HepG2 (cell line): ENCODE data around the gene GRB7. TPM values are rescaled to one million over a fixed set of nuclear protein-coding genes. Genes with fewer than 3 reads are reported as not detected.
A peak's percentile ranks its signal among the peaks of the same experiment; 100 is the strongest.

Experiments
- ARNT ChIP-seq: fragments of 450-650 bp; IDR thresholded peaks from 2 replicates; pipeline ENCODE4 v1.6.1; 2017
- BORCS8-MEF2B ChIP-seq: sonication (generic); formaldehyde crosslinking; IDR thresholded peaks from 2 replicates; pipeline ENCODE4 v1.8.0; 2022; ENCODE audit warnings: mild to moderate bottlenecking, missing genetic modification reagents
- DNMT3B ChIP-seq: conservative IDR thresholded peaks from 2 replicates; pipeline ENCODE4 v1.6.1; 2016; ENCODE audit warnings: missing biosample characterization, control low read depth
- EEA1 ChIP-seq: sonication (generic); formaldehyde crosslinking; IDR thresholded peaks from 2 replicates; pipeline ENCODE4 v1.5.1; 2020; ENCODE audit warnings: mild to moderate bottlenecking, missing genetic modification reagents, borderline replicate concordance
- PPARG ChIP-seq: conservative IDR thresholded peaks from 2 replicates; pipeline ENCODE4 v1.6.1; 2016; ENCODE audit warnings: missing biosample characterization, missing genetic modification reagents
- RFX5 ChIP-seq: IDR thresholded peaks from 2 replicates; pipeline ENCODE4 v1.6.1; 2011; ENCODE audit warnings: low read depth, low read length, improper control_type of control experiment
- SP140L ChIP-seq: sonication (generic); formaldehyde crosslinking; IDR thresholded peaks from 2 replicates; pipeline ENCODE4 v1.4.0; 2020; ENCODE audit warnings: missing genetic modification reagents, borderline replicate concordance
- TMF1 ChIP-seq: sonication (generic); formaldehyde crosslinking; IDR thresholded peaks from 2 replicates; pipeline ENCODE4 v1.8.1; 2022; ENCODE audit warnings: low read depth, missing genetic modification reagents
- U2AF2 ChIP-seq: fragments of 200-400 bp; formaldehyde crosslinking; IDR thresholded peaks from 2 replicates; pipeline ENCODE4 v1.6.1; 2017; ENCODE audit warnings: low read depth, mild to moderate bottlenecking, low read length
- ZNF343 ChIP-seq: sonication (generic); formaldehyde crosslinking; IDR thresholded peaks from 2 replicates; pipeline ENCODE4 v1.4.0; 2020; ENCODE audit warnings: mild to moderate bottlenecking, missing genetic modification reagents
- ZNF7 ChIP-seq: IDR thresholded peaks from 2 replicates; pipeline ENCODE4 v1.6.1; 2016; ENCODE audit warnings: missing biosample characterization, missing genetic modification reagents
- ZNF850 ChIP-seq: sonication (generic); formaldehyde crosslinking; conservative IDR thresholded peaks from 2 replicates; pipeline ENCODE4 v1.9.0; 2021; ENCODE audit warnings: mild to moderate bottlenecking, missing genetic modification reagents
- polyA plus RNA-seq, 8 experiments: library from polyadenylated mRNA; depleted of rRNA in 3 of 8; stranded (reverse) in 7 of 8; unstranded in 1 of 8; fragments of >200 nt; fragmentation: Illumina TruSeq in 4 of 8; extraction: Trizol in 4 of 8; gene quantifications; 2 replicates each; pipeline versions ENCODE4 v1.2.1 to v1.2.3, GENCODE V29; 2011 to 2016; ENCODE audit warnings: low read depth in 4 of 8, missing spikeins in 1 of 8, mixed read lengths in 1 of 8; ENCODE audit not compliant: insufficient read depth in 1 of 8
- total RNA-seq, 5 experiments: library from RNA; depleted of rRNA; stranded (reverse); fragments of >200 nt; fragmentation: Illumina TruSeq; extraction: Trizol; gene quantifications; 2 replicates each; pipeline ENCODE4 v1.2.3, GENCODE V29; 2016; ENCODE audit warnings: low read depth in 1 of 5
- TF ChIP-seq, protein P1 (sequence below): sonication (generic); formaldehyde crosslinking; IDR thresholded peaks from 2 replicates; pipeline ENCODE4 v1.5.0; 2020; ENCODE audit warnings: mild to moderate bottlenecking, missing genetic modification reagents, moderate library complexity
- TF ChIP-seq, protein P2 (sequence below): sonication (generic); formaldehyde crosslinking; IDR thresholded peaks from 2 replicates; pipeline ENCODE4 v1.5.0; 2020; ENCODE audit warnings: mild to moderate bottlenecking, missing genetic modification reagents
- TF ChIP-seq, protein P3 (sequence below): sonication (generic); formaldehyde crosslinking; IDR thresholded peaks from 2 replicates; pipeline ENCODE4 v1.4.0; 2020; ENCODE audit warnings: missing genetic modification reagents, borderline replicate concordance
- TF ChIP-seq, protein P4 (sequence below): sonication (generic); formaldehyde crosslinking; IDR thresholded peaks from 2 replicates; pipeline ENCODE4 v1.5.0; 2020; ENCODE audit warnings: missing genetic modification reagents
- TF ChIP-seq, protein P5 (sequence below): sonication (generic); formaldehyde crosslinking; conservative IDR thresholded peaks from 2 replicates; pipeline ENCODE4 v1.8.0; 2022; ENCODE audit warnings: missing genetic modification reagents

Gene GRB7
- total and polyA plus RNA-seq, 2 of the 13 experiments (the other 11 are each of a cell fraction or from before 2014, with no cell fraction given), result 60.2 to 77.7 TPM

DNA sequence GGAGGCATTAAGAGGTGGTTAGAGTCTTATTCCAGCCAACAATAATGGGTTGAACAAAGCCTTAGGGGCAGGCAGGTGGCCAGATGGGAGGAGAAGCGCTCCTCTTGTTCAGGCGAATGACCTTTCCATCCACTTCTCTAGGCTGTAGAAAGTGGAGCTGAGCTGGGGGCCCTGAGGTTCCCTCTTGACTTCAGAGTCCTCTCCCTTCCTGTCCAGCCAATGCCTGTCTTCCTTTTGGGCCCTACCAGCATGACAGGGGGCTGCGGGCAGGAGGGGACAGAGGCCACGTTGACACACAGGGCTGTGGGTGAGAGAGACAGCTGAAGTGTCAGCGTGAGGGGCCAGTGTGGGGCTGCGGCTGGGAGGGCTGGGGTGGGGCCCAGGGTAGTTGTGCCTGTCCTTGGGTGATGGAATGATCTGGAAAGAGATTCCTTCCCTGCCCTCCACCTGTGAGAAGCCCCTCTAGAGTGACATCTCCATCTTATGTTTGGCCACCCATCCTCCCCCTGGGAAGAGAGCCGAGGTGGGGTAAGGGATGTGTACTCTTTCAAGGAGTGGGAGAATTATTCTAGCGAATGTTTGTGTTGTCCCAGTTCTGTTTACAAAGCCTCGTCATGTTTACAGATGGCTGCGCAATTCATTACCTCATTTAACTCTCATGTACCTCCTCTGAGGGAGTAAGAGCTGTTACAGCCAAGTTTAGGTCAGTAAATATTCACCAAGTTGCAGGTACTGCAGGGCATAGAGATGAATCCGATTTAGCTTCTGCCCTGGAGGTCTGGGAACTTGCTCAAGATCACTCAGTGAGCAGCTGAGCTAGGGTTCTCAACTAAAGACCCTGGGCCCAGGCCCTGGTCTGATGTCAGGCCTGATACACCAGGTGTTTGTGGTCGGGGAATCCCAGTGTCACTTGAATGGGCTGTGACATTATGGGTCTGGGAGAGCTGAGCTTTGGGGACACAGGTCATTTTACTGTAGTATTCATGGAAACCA lies 34.5 kb upstream of the GRB7 start (continued):
- TF ChIP-seq, protein P1, sequence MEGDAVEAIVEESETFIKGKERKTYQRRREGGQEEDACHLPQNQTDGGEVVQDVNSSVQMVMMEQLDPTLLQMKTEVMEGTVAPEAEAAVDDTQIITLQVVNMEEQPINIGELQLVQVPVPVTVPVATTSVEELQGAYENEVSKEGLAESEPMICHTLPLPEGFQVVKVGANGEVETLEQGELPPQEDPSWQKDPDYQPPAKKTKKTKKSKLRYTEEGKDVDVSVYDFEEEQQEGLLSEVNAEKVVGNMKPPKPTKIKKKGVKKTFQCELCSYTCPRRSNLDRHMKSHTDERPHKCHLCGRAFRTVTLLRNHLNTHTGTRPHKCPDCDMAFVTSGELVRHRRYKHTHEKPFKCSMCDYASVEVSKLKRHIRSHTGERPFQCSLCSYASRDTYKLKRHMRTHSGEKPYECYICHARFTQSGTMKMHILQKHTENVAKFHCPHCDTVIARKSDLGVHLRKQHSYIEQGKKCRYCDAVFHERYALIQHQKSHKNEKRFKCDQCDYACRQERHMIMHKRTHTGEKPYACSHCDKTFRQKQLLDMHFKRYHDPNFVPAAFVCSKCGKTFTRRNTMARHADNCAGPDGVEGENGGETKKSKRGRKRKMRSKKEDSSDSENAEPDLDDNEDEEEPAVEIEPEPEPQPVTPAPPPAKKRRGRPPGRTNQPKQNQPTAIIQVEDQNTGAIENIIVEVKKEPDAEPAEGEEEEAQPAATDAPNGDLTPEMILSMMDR (CRISPR knock-in tag), result peak; percentile 44
- TF ChIP-seq, protein P2, sequence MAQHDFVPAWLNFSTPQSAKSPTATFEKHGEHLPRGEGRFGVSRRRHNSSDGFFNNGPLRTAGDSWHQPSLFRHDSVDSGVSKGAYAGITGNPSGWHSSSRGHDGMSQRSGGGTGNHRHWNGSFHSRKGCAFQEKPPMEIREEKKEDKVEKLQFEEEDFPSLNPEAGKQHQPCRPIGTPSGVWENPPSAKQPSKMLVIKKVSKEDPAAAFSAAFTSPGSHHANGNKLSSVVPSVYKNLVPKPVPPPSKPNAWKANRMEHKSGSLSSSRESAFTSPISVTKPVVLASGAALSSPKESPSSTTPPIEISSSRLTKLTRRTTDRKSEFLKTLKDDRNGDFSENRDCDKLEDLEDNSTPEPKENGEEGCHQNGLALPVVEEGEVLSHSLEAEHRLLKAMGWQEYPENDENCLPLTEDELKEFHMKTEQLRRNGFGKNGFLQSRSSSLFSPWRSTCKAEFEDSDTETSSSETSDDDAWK (CRISPR knock-in tag), result no peak
- TF ChIP-seq ZNF7 (CRISPR knock-in tag) (no peak), RFX5 (no peak), DNMT3B (no peak; the same call in 1 of the 2 replicates), BORCS8-MEF2B (CRISPR knock-in tag) (peak; percentile 63; the same call in 1 of the 2 replicates), PPARG (CRISPR knock-in tag) (no peak), U2AF2 (no peak), ZNF343 (CRISPR knock-in tag) (peak; percentile 85; the same call in 1 of the 2 replicates), SP140L (no peak), ZNF850 (no peak), EEA1 (no peak), TMF1 (CRISPR knock-in tag) (no peak), ARNT (no peak)
- TF ChIP-seq, protein P3, sequence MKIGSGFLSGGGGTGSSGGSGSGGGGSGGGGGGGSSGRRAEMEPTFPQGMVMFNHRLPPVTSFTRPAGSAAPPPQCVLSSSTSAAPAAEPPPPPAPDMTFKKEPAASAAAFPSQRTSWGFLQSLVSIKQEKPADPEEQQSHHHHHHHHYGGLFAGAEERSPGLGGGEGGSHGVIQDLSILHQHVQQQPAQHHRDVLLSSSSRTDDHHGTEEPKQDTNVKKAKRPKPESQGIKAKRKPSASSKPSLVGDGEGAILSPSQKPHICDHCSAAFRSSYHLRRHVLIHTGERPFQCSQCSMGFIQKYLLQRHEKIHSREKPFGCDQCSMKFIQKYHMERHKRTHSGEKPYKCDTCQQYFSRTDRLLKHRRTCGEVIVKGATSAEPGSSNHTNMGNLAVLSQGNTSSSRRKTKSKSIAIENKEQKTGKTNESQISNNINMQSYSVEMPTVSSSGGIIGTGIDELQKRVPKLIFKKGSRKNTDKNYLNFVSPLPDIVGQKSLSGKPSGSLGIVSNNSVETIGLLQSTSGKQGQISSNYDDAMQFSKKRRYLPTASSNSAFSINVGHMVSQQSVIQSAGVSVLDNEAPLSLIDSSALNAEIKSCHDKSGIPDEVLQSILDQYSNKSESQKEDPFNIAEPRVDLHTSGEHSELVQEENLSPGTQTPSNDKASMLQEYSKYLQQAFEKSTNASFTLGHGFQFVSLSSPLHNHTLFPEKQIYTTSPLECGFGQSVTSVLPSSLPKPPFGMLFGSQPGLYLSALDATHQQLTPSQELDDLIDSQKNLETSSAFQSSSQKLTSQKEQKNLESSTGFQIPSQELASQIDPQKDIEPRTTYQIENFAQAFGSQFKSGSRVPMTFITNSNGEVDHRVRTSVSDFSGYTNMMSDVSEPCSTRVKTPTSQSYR (CRISPR knock-in tag), result no peak
- TF ChIP-seq, protein P4, sequence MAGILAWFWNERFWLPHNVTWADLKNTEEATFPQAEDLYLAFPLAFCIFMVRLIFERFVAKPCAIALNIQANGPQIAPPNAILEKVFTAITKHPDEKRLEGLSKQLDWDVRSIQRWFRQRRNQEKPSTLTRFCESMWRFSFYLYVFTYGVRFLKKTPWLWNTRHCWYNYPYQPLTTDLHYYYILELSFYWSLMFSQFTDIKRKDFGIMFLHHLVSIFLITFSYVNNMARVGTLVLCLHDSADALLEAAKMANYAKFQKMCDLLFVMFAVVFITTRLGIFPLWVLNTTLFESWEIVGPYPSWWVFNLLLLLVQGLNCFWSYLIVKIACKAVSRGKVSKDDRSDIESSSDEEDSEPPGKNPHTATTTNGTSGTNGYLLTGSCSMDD, result no peak
- TF ChIP-seq, protein P5, sequence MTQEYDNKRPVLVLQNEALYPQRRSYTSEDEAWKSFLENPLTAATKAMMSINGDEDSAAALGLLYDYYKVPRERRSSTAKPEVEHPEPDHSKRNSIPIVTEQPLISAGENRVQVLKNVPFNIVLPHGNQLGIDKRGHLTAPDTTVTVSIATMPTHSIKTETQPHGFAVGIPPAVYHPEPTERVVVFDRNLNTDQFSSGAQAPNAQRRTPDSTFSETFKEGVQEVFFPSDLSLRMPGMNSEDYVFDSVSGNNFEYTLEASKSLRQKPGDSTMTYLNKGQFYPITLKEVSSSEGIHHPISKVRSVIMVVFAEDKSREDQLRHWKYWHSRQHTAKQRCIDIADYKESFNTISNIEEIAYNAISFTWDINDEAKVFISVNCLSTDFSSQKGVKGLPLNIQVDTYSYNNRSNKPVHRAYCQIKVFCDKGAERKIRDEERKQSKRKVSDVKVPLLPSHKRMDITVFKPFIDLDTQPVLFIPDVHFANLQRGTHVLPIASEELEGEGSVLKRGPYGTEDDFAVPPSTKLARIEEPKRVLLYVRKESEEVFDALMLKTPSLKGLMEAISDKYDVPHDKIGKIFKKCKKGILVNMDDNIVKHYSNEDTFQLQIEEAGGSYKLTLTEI (CRISPR knock-in tag), result no peak; the same call in 1 of the 2 replicates
